ENCODE measurements around the gene MEF2C.

The MEF2C gene

DNA sequence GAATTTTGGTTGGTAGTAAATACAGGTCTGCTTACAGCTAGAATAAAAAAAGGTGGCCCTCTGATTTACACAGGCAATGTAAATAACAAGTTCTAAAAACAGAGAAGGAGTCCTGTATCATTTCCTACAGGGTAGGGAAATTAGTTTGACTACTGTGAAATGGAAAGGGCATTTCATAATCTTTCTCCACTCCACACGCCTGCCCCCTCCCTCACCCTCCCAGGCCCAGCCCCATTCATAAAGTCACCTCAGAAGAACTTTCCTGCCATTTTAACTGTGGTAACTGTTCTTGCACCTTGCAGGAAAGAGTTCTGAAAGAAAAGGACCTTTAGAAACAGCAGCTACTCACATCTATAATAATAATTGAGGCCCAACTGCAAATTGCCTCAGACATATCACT is 69.7 kb downstream of the MEF2C start:
- Histone ChIP-seq H3K4me1 (peaks cover 0 to 73% (median 0%) of the 10 kb centered on the region in 4 donors), H3K9me3 (no peaks in the 10 kb centered on the region), H3K36me3 (no peaks in the 10 kb centered on the region), H3K27ac (no peak overlapping the region), H3K27me3 (no peaks in the 10 kb centered on the region), H3K4me3 (no peak overlapping the region)
- TF ChIP-seq, protein P1, sequence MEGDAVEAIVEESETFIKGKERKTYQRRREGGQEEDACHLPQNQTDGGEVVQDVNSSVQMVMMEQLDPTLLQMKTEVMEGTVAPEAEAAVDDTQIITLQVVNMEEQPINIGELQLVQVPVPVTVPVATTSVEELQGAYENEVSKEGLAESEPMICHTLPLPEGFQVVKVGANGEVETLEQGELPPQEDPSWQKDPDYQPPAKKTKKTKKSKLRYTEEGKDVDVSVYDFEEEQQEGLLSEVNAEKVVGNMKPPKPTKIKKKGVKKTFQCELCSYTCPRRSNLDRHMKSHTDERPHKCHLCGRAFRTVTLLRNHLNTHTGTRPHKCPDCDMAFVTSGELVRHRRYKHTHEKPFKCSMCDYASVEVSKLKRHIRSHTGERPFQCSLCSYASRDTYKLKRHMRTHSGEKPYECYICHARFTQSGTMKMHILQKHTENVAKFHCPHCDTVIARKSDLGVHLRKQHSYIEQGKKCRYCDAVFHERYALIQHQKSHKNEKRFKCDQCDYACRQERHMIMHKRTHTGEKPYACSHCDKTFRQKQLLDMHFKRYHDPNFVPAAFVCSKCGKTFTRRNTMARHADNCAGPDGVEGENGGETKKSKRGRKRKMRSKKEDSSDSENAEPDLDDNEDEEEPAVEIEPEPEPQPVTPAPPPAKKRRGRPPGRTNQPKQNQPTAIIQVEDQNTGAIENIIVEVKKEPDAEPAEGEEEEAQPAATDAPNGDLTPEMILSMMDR (IDR thresholded peaks at IDR 0.05), result no peak
- intact Hi-C loops (cut with DNase I; ENCODE audit: low total_unique reads), result no loop called here
- no peak for DNase-seq

DNA sequence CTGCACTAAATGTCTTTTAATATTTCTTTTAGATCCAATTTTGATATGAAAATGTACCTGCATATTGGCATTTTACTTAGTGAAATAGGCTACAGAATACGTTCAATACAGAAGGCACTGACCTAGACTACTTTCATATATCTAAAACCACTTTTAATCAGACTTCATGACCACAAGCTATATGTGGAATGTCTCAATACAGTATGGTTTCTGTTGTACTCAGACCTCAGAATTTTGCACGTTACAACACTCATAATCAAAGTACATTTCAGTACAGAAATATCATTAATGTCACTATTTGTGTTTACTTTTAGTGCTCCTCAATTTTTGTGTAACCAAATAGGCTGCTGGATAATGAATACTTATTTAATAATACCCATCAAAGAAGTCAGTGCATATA is 74.8 kb downstream of the MEF2C start:
- H3K4me1 ChIP-seq, result peaks cover 0 to 34% (median 0%) of the 10 kb centered on the region in 4 donors
- intact Hi-C loops (cut with DNase I; ENCODE audit: low total_unique reads), result no loop called here
- H3K36me3 ChIP-seq, result peaks cover 0 to 10% (median 6%) of the 10 kb centered on the region in 3 donors
- no peak for DNase-seq
- no peaks in the 10 kb centered on the region for H3K9me3 ChIP-seq
- no peaks in the 10 kb centered on the region for H3K27me3 ChIP-seq
- TF ChIP-seq, protein P1 (IDR thresholded peaks at IDR 0.05), result no peak
- H3K4me3 ChIP-seq, result no peak overlapping the region
- no peak overlapping the region for H3K27ac ChIP-seq

DNA sequence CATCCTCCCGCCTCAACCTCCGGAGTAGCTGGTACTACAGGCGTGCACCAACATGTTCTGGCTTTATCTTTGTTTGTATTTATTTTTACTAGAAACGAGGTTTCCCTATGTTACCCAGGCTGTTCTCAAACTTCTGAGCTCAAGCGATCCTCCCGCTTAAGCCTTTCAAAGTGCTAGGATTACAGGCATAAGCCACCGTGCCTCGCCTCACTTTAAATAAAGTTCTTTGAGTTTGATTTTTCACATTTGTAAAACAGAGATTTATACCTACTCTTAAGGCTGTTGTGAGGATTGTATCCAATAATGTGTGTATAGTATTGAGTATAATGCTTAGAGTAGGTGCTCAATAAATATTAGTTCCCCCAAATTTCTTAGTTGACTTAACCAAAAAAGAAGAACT is 75.7 kb downstream of the MEF2C start:
- H3K36me3 ChIP-seq, result peaks cover 0 to 10% (median 6%) of the 10 kb centered on the region in 3 donors
- H3K4me3 ChIP-seq, result no peak overlapping the region
- TF ChIP-seq, protein P1 (IDR thresholded peaks at IDR 0.05), result no peak
- no peak overlapping the region for H3K27ac ChIP-seq
- DNase-seq, result no peak
- intact Hi-C loops (cut with DNase I; ENCODE audit: low total_unique reads), result no loop called here
- H3K4me1 ChIP-seq, result peaks cover 0 to 30% (median 0%) of the 10 kb centered on the region in 4 donors
- H3K27me3 ChIP-seq, result no peaks in the 10 kb centered on the region
- H3K9me3 ChIP-seq, result no peaks in the 10 kb centered on the region

DNA sequence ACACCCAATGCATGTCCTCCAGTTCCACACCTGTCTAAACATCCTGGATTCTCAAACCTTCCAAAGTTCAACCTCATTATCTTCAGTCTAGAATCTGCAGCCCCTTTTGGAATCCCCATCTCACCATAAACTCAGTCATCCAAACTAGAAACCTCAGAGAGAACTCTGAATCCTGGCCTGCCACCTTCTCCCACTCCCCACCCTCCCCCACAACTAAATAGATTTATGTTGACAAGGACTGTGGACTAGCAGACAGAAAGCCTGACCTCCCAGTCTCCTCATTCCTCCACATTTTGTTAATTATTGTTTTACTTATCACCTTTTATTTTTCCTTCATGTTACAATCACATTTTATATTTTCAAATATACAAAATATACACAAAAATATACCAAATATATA is 76.6 kb downstream of the MEF2C start:
- no peak overlapping the region for H3K4me3 ChIP-seq
- TF ChIP-seq, protein P1 (IDR thresholded peaks at IDR 0.05), result no peak

DNA sequence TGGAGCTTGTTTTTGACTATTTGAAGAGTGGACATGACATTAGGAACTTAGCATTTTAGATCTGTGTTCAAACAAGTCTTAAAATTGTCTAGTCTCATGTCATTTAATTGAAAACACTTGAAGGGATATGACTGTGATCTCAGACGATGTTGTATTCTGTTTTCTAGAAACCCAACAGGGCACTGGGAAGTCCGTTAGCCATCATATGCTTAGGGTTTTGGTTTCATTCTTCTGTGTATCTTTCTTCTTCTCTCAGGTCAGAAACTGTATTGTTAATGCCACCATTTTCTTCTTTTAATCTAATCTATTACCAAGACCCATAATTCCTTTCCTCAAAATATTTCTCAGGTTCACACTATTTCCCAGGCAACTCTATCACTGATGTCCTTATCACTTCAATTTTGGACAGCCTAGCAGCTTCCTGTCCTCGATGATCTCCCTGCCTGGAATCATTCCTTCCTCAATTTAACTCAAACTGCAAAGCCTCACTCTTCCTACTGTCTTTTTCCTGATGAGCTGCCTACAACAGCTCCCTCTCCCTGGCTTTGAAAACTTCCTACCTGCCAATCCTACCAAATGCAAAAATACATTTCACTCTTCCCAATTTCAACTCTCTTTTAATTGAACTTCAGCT is 77.7 kb downstream of the MEF2C start:
- no peak overlapping the region for H3K27ac ChIP-seq
- no peaks in the 10 kb centered on the region for H3K27me3 ChIP-seq
- no peak overlapping the region for H3K4me3 ChIP-seq
- intact Hi-C loops (cut with DNase I; ENCODE audit: low total_unique reads), result no loop called here
- H3K4me1 ChIP-seq, result peaks cover 0 to 24% (median 0%) of the 10 kb centered on the region in 4 donors
- no peak for DNase-seq
- H3K9me3 ChIP-seq, result no peaks in the 10 kb centered on the region
- TF ChIP-seq, protein P1 (IDR thresholded peaks at IDR 0.05), result no peak
- peaks cover 0 to 18% (median 6%) of the 10 kb centered on the region in 3 donors for H3K36me3 ChIP-seq

More for the DNA sequence above, 76.6 kb downstream of the MEF2C start:
- H3K27ac ChIP-seq, result no peak overlapping the region
- DNase-seq, result no peak
- H3K4me1 ChIP-seq, result peaks cover 0 to 23% (median 0%) of the 10 kb centered on the region in 4 donors
- no peaks in the 10 kb centered on the region for H3K27me3 ChIP-seq
- H3K9me3 ChIP-seq, result no peaks in the 10 kb centered on the region
- intact Hi-C loops (cut with DNase I; ENCODE audit: low total_unique reads), result no loop called here
- H3K36me3 ChIP-seq, result peaks cover 0 to 18% (median 6%) of the 10 kb centered on the region in 3 donors
